Epithelial cell of prostate (primary cell): ENCODE results near the gene KCNQ1.
A peak's percentile ranks its signal among the peaks of the same experiment; 100 is the strongest.

Experiments
- DNase-seq: peaks from one replicate; pipeline ENCODE4 v3.0.0-alpha.2; 2011; ENCODE audit warnings: low read depth, low spot score
- H3K27ac ChIP-seq: fragments of 450-650 bp; 2 replicates; pipeline ENCODE4 v1.5.1; 2017; ENCODE audit warnings: mild to moderate bottlenecking

KCNQ1 gene

GRCh38 chr11:2776351-2777061 lies 331.7 kb downstream of the KCNQ1 start:
- DNase-seq, result no peak
- H3K27ac ChIP-seq, result no peak overlapping the region

GRCh38 chr11:2777386-2777785 lies 332.6 kb downstream of the KCNQ1 start:
- DNase-seq, result no peak

GRCh38 chr11:2777871-2778629 lies 333.2 kb downstream of the KCNQ1 start:
- DNase-seq, result no peak
- no peak overlapping the region for H3K27ac ChIP-seq

More at GRCh38 chr11:2777386-2777785, 332.6 kb downstream of the KCNQ1 start:
- H3K27ac ChIP-seq, result no peak overlapping the region

- peak overlapping the region; percentile 45 for H3K27ac ChIP-seq
- peak; percentile 59 for DNase-seq
Observed at GRCh38 chr11:2778630-2779498, 334.1 kb downstream of the KCNQ1 start.

GRCh38 chr11:2779499-2779980 lies 334.7 kb downstream of the KCNQ1 start:
- no peak for DNase-seq
- H3K27ac ChIP-seq, result peak overlapping the region; percentile 45

- no peak overlapping the region for H3K27ac ChIP-seq
- DNase-seq, result no peak
Observed at GRCh38 chr11:2779981-2780849, 335.4 kb downstream of the KCNQ1 start.

GRCh38 chr11:2780850-2781407 lies 336.1 kb downstream of the KCNQ1 start:
- H3K27ac ChIP-seq, result no peak overlapping the region
- DNase-seq, result no peak

- no peak for DNase-seq
- no peak overlapping the region for H3K27ac ChIP-seq
Observed at GRCh38 chr11:2781408-2782274, 336.8 kb downstream of the KCNQ1 start.

GRCh38 chr11:2782769-2783168 lies 338.0 kb downstream of the KCNQ1 start:
- H3K27ac ChIP-seq, result no peak overlapping the region
- DNase-seq, result no peak

GRCh38 chr11:2783536-2784082 lies 338.8 kb downstream of the KCNQ1 start:
- no peak for DNase-seq
- H3K27ac ChIP-seq, result no peak overlapping the region

- DNase-seq, result no peak
- no peak overlapping the region for H3K27ac ChIP-seq
Observed at GRCh38 chr11:2787816-2788167, 343.0 kb downstream of the KCNQ1 start.

GRCh38 chr11:2788168-2789071 lies 343.6 kb downstream of the KCNQ1 start:
- DNase-seq, result no peak
- H3K27ac ChIP-seq, result no peak overlapping the region

GRCh38 chr11:2789331-2789730 lies 344.5 kb downstream of the KCNQ1 start:
- no peak overlapping the region for H3K27ac ChIP-seq
- no peak for DNase-seq

- DNase-seq, result no peak
- no peak overlapping the region for H3K27ac ChIP-seq
Observed at GRCh38 chr11:2789791-2790567, 345.2 kb downstream of the KCNQ1 start.

- DNase-seq, result no peak
- no peak overlapping the region for H3K27ac ChIP-seq
Observed at GRCh38 chr11:2790568-2790921, 345.7 kb downstream of the KCNQ1 start.

- no peak overlapping the region for H3K27ac ChIP-seq
Observed at GRCh38 chr11:2791139-2791520, 346.3 kb downstream of the KCNQ1 start.

More at GRCh38 chr11:2791139-2791520, 346.3 kb downstream of the KCNQ1 start:
- no peak for DNase-seq
